Measurements from ENCODE around the gene ZNF714.
"Not testable (repeated sequence)": the region's sequence is repeated elsewhere in the genome, so short reads cannot be mapped to it uniquely, and the experiment has no call there.

ZNF714 gene

GRCh38 chr19:21133633-21134032 lies 51.6 kb downstream of the ZNF714 start:
- DNase-seq: no peak

DNA sequence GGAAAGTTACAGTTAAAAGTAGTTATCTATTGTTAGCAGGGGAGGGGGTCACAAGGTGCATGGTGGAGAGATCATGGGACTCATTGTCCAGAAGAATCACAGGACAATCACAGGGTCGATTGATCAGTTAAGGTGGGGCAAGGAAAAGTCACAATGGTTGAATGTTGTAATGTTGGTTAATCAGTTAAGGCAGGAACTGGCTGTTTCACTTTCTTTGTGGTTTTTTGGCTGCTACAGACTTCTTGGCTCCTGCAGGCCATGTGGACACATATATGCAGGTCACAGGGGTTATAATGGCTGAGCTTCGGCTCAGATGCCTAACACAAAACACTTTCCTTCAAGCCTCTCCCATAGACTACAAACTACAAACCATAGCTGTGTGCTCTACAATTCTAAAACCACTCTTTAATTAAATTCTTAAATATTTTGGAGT lies 52.9 kb downstream of the ZNF714 start:
- no peak for DNase-seq

DNA sequence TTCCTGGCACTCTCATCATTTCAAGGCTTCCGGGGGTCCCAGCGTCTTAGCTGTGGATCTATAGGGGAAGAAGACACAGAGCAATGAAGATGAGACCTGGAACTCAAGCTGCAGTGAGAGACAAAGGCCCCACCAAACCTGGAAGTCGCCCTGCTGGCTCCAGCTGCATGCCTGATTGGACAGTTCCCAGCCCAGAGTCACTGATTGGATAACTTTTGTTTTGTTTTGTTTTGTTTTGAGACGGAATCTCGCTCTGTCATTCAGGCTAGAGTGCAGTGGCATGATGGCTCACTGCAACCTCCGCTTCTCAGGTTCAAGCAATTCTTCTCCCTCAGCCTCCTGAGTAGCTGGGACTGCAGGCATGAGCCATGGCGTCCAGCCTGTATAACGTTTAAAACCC lies 53.4 kb downstream of the ZNF714 start:
- DNase-seq: no peak

GRCh38 chr19:21138130-21138529 lies 56.1 kb downstream of the ZNF714 start:
- no peak for DNase-seq

DNA sequence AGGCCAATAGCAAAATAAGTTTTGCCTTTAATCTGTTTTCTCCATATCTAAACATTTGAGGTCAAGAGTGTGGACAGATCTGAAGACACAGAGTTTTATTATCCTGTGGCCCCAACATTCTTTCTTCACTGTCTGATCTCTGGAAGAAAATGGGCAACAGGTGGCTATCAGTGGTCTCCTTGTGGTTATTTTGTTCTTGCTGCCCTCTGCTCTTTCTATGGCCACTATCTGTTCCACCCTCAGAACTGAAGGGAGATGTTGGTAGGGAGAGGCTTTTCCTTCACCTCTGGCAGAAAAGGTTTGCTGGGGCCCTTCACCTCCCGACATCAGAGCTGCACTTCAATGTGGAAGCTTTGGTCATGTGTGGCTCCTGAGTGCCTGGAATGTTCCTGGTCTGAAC lies 59.0 kb downstream of the ZNF714 start:
- not testable (repeated sequence) for DNase-seq

DNA sequence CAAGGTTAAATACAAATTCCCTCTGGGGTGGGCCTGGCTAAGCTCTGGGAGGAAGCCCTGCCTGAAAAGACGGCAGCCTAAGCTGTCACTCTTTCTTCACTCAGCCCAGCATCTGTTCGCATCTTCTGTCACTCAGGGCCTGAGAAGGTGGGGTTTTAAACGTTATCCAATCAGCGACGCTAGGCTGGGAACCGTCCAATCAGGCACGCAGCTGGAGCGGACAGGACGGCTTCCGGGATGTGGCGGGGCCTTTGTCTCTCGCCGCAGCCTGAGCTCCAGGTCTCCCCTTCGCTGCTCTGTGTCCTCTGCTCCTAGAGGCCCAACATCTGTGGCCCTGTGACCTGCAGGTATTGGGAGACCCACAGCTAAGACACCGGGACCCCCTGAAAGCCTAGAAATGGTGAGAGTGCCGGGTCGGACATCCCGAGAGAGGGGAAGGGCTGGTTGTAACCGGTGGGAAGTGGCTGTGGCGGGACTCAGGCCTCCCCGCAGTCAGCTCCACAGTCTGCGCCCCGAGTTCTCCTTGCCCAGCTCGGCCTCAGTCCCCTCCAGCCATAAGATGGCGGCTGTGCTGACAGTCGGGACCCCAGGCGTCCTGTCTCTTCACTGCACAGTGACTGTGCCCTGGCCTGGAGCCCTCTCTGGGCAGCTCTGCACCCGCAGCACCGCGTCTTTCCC lies 59.9 kb downstream of the ZNF714 start, which contains the start of gene ZNF431:
Gene ZNF431, plus strand, starts transcription at position 254 of the 678 bp plus-strand sequence. Its CDS starts 144 bp downstream, at position 398.
- DNase-seq: peak; percentile 59 to 73 (median 70)

GRCh38 chr19:21143428-21143827 lies 61.4 kb downstream of the ZNF714 start:
- DNase-seq: no peak

DNA sequence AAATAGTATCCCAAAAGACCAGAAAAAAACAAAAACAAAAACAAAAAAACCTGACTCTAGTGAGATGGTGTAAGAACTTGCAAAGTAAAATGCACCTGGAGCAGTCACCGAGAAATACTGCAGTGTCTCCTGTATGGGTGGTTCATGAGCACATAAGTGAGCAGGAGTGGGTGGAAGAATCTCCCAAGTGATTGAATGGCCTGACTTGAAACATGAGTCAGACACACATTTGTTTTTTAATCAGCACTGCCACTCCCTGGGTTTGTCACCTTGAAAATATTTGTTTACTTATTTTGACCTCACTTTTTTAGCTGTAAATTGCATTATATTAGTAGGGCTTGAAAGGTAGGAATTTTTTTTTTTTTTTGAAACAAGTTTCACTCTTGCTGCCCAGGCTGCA lies 61.9 kb downstream of the ZNF714 start:
- no peak for DNase-seq

DNA sequence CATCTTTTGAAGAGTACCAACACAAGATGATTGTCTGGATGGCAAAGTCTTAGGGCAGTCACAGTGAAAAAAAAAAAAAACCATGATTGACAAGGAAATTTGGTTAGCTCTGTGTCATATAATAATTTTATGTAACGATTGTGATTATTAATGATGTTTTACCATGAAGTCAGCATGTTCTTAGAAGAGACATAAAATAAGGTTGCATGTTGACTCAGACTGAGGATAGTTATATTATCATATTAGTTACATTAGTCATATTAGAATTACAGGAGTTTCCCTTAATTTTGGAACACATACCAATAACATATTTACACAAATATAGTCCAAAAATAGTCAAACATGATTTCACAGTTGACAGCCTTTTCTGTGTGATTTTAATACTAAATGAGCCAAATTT lies 65.5 kb downstream of the ZNF714 start:
- no peak for DNase-seq

- no peak for DNase-seq
These were observed 66.7 kb downstream of the ZNF714 start for GRCh38 chr19:21148681-21149080.

DNA sequence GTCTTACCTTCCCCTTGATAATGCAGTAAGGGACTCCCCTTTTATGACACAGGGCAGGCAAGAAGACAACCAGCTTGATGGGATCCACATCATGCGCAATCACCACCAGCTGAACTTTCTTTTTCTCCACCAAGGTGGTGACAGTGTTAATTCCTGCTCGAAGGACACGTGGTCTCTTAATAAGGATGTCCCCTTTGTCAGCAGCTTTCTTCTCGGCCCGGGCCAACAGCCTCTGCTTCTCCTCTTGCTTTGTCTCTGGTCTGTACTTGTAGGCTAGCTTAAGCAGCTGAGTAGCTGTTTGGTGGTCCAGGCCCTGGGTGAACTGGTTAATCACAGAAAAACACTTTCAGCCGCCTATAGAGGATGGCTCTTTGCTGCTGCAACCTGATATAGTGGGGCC lies 67.9 kb downstream of the ZNF714 start:
- no peak for DNase-seq

DNA sequence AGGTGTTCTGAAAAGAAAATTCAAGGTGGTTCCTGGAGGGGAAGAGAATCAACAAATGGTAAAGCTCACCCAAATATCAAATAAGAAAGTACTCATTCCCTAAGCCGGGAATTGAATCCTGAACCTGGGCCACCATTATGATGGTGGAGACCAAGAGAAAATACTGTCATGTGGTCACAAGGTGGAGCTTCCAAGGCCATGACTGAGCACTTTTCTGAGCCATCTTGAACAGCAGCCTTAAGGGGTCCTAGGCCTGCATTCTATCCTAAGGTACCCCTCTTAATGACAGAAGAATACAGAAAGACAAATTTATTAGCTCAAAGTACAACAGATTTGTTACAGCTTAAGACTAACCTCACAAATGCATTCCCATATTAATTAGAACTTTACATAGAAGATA lies 69.5 kb downstream of the ZNF714 start:
- no peak for DNase-seq

DNA sequence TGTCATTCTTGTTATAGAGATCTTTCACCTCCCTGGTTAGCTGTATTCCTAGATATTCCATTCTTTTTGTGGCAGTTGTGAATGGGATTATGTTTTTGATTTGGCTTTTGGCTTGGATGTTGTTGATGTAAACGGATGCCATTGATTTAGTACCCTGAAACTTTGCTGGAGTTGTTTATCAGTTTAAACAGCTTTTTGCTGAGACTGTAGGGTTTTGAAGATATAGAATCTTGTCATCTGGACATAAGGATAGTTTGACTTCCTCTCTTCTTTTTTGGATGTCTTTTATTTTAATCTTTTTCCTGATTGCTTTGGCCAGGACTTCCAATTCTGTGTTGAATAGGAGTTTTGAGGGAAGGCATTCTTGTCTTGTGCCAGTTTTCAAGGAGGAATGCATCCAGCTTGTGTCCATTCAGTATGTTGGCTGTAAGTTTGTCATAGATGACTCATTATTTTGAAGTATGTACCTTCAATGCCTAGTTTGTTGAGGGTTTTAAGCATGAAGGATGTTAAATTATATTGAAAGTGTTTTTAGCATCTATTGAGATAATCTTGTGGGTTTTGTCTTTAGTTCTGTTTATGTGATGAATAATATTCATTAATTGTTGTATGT lies 76.6 kb downstream of the ZNF714 start:
- DNase-seq: no peak

DNA sequence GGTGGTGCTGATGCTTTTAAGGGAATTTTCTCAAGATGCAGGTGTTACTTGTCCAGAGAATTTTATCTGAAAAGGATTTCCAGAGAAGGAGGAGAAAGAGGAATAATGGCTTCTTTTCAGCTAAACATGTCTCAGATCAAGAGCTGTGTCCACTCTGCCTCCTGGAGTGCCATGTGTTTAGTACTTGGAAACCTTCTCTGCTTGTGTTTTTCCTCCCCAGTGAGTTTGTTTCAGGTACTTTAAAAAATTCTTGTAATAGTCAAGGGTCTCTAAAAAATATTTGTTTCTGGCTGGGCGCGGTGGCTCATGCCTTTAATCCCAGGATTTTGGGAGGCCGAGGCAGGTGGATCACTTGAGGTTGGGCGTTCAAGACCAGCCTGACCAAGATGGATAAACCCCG lies 82.5 kb downstream of the ZNF714 start:
- DNase-seq: no peak

DNA sequence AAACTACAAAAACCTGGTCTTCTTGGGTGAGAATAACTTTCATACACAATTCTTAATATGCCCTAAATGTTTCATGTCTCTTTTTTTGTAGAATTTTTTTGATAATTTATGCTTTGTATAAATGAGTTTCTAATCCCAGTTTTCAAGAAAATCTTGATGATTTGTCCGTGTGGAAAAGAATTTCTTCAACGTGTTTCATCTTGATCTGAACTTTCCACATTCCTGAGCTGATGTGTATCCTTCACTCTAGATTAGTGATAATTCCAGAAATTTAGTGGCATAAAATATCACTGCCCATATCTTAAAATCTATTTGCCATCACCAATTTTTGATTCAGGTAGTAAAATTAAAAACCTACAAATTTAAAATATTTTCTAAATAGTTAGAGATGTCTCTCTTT lies 84.4 kb downstream of the ZNF714 start:
- DNase-seq: no peak

Data from activated CD4-positive, CD25-positive, alpha-beta regulatory T cell (primary cell).